Stimulated activated CD4-positive, alpha-beta T cell treated with anti-CD3 and anti-CD28 coated beads, Interleukin-4, amount 100 ng/mL, for 24 hours (primary cell): Measurements from ENCODE around the gene MFSD12.

ENCODE experiments used
- DNase-seq: peaks from one replicate; pipeline ENCODE4 v3.0.0-alpha.2; 2020

The MFSD12 gene

DNA sequence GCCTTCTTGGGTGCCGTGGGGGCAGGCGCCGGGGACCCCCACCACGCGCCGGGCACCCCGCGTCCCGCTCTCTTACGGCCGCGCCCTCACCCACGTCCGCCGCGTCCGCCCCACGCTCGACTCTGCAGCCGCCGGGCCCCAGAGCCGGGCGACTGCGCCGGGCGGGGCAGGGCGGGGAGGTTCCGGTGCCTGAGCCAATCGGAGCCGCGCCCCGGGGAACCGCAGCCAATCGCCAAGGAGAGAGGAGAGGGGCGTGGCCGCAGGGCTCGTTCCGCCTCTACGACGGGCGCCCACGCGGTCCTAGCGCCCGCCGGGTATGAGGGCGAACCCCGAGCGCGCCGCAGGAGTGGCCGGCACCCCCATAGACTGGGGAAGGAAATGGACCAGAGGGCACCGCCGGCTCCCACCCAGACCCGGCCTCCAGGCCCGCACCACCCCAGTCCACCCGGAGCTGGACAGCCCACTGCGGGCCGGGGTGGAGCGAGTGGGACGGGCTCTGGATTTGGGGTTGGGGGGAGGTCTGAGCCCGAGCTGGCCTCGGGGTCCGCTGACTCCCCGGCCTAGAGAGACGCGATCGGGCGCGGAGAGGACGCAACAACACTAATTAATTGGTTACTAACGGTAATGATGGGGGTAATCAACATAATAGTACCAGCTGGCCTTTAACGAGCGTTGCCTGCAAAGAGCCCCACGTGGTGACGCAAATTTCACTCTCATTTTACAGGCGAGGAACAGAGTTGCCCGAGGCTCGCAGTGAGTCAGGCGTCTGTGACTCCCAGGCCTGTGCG lies at the start of gene MFSD12:
MFSD12 (minus strand) TSS at position 126 of the 788 bp plus-strand sequence. CDS start 183 bp downstream, outside the sequence.
- DNase-seq, result peak; percentile 96

DNA sequence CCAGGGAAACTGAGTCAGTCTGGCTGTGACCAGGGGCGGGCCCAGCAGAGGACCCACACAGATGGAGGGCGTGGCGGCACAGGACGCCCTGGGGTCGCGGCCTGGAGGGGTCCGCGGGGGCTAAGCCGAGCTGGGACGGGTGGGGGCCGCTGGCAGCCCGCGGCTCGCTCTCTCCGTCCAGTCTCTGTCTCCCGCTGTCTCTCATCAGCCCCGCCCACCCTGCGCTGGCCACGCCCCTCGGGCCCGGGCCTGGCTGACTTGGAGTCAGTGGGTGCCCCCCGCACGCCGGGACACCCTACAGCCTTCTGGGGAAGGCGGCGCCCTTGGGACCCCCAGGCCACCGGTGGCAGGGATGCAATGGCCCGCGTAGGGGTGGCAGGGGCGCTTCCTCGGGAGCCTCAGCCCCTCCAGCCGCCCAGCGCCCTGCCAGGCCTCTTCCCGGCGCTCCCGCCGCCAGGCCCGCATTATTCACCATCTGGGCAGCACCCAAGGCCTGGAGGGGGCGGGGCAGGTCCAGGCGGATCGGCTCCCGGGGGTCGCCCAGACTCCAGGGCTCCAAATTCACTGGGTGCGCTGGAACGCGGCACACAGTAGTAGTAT lies 49.4 kb upstream of the MFSD12 start, which contains the start of gene TBXA2R:
TBXA2R (minus strand) TSS at position 186 of the 600 bp plus-strand sequence. CDS start 6,241 bp downstream, outside the sequence.
- peak; percentile 64 for DNase-seq

DNA sequence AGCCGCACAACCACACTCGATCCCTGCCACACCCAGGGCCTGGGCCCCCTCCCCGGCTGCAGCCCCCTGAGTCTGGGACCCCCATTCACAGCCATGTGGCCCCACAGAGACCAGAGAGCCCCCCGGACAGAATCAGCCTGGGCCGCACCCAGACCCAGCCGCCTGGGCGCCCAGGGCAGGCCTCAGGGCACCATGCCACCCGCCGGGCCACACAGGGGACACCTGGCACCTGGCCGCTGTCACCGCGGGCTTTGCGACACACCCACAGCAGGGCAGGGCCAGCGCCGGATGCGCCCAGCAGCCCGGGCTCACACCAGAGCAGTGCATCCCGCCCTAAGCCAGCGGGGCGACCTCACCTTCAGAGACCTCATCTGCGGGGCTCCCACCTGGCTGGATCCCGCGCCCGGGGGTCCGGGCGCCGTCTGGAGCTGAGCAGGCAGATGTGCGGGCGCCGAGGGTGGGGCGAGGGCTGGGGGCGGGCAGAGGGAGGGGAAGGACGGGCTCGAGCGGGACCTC lies 48.8 kb upstream of the MFSD12 start:
- DNase-seq, result no peak

DNA sequence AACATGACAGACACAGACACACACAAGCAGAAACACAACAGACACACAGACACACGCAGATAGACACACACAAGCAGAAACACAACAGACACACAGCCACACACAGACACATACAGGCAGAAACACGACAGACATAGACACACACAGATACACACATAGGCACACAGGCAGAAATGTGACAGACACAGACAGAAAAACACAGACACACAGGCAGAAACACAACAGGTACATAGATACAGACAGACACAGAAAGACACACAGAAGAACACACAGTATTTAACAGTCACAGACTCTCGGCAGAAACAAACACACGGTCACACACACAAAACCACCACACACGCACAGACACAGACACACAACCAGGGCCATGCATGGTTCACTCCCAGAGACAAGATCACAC lies 48.4 kb upstream of the MFSD12 start:
- DNase-seq, result no peak

DNA sequence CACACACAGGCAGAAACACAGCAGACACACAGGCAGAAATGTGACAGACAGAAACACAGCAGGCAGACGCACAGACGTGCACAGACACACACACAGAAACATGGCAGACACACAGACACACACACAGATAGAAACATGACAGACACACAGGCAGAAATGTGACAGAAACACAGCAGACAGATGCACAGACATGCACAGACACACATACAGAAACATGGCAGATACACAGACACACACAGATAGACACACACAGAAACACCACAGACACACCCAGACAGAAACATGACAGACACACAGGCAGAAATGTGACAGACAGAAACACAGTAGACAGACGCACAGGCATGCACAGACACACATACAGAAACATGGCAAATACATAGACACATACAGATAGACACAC lies 48.0 kb upstream of the MFSD12 start:
- no peak for DNase-seq

DNA sequence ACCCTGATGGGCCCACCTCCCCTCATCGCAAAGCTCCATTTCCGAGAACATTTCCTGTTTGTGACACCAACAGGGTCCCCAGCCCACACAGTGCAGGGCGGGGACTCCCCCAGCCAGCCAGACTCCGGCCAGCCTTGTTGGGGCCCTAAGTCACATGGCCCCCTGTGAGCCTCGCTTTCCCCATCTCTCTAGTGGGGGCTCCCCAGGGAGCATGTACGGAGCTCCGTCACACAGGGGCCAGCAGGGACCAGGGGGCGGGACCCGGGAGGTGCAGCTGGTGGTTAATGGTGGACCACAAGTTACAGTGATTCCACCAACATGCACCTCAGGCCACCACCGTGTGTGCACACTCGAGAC lies 47.6 kb upstream of the MFSD12 start:
- DNase-seq, result no peak

DNA sequence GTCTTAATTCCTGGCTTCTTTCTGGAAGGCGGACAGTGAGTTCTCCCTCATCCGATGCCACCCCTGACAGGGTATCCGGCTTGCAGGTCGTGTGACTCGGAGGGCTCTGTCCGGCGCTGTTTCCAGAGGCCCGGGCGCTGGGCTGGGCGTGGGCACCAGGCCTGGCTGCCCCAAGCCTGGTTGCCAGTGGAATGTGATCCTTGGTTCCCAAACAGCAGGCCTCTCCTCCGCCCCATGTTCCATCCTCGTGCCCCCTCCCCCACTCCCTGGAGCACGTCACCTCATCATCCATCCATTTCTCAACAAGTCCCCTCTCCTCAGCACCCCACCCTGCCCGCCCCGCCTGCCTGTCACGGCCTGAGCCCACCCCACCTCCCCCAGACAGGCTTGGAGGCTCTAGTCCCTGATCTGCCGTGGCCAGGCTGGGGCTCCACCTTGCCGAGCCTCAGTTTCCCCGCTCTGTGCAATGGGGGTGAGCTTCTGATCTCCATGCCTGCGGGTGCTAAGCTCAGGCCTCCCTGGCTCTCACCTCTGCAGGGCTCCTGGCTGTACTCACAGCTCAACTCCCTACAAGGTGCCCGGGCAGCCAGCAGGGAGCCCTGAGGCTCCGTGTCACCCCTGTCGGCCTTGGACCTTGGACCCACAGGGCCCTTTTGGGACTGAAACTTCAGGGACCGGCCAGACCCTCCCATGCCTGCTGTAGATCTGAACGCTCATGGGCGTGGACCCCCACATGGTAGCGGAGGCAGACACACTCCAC lies 47.0 kb upstream of the MFSD12 start:
- DNase-seq, result no peak

DNA sequence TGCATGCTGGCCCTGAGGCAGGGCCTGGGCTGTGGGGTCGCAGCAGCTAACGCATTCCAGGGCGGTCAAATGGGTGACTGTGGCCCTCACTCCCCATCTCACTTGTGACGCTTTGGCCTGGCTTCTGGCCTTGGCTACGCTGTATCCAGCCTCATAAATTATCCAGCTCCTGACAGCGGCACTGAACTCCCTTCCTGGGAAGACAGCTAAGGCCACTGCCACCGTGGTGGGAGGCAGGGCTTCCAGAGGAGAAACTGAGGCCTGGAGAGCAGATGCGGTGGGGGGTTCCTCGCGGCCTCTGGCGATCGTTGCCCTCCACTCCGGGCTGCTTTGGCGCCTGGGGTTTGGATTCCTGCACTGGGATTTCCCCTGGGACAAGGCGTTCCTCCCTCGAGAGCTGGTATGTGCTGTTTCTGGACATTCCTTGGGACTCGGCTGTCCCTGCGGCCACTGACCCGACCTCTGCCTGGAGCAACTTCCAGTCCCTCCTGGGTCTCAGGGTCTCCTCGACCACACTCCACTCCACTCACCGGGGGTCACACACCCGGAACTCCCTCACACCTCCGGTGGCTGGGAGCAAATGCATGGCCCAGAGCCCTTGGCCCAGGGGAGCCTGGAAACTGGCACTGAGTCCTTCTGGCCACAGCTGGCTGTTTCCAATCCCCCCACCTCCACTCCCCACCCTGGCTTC lies 45.9 kb upstream of the MFSD12 start:
- DNase-seq, result no peak

DNA sequence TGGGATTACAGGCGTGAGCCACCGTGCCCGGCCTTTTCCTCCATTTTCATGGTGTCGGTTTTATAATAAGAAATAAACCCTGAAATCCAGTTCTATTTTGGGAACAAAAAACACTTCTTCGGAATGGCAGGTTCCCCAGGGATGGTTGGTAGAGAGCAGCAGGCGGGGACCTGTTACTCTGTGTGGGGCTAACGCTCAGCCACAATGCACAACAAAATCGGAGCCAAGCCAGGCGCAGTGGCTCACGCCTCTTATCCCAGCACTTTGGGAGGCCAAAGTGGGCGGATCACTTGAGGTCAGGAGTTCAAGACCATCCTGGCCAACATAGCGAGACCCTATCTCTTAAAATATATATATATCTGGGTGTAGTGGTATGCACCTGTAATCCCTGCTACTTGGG lies 43.6 kb upstream of the MFSD12 start:
- no peak for DNase-seq

DNA sequence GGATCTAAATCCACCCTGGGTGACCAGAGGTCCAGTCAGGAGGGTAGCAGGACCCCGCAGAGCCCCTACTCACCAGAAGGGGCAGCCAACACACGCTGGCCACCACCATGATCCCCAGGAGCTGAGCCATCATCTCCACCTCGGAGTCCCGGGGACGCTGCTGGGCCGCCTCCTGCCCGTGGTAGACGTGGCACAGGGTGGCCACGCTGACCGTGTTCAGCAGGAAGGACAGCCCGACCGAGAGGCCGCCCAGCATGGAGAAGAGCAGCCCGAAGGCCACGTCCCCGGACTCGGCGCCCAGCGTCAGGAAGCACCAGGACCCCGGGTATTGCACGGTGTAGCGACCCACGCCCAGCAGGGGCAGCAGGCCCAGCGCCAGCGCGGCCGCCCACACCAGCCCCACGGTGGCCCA lies 42.4 kb upstream of the MFSD12 start:
- no peak for DNase-seq

DNA sequence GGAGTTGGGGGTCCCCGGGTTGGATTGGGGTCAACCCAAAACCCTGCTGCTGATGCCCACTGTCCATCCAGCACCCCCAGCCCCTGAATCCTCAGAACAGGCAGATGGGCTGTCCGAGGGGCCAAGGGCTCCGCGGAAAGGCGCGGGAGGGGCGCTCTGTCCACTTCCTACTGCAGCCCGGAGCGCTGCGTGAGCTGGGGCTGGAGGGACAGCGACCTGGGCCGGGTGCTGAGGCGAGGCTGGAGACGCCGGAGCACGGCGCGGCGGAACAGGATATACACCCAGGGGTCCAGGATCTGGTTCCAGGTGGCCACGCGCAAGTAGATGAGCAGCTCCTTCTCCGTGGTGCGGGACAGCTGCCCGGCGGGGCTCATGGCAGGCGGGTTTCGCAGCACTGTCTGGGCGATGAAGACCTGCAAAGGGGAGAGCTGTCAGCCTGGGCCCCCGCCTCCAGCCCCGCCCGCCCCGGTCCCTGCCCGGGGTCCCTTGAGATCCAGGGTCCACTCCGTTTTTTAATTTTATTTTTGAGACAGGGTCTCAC lies 38.2 kb upstream of the MFSD12 start:
- DNase-seq, result no peak

DNA sequence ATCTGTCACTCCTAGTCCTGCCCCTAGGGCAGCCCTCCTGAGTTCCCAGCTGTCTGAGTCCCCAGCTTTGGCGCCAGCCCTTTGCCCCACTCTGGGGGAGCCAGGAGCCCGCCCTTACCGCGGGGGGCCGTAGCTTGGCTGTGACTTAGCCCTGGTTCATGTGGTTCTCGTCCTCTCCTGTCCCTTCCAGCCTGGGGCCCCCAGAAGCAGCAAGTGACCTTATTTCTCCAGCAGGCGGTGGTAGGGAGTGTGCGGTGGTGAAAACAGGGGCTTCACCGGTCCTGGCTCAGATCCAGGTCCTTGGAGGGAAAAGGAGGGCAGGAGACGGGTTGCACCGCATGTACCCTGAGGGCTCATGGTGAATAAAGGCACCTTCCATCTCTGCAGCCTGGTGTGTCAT lies 35.8 kb upstream of the MFSD12 start:
- no peak for DNase-seq

DNA sequence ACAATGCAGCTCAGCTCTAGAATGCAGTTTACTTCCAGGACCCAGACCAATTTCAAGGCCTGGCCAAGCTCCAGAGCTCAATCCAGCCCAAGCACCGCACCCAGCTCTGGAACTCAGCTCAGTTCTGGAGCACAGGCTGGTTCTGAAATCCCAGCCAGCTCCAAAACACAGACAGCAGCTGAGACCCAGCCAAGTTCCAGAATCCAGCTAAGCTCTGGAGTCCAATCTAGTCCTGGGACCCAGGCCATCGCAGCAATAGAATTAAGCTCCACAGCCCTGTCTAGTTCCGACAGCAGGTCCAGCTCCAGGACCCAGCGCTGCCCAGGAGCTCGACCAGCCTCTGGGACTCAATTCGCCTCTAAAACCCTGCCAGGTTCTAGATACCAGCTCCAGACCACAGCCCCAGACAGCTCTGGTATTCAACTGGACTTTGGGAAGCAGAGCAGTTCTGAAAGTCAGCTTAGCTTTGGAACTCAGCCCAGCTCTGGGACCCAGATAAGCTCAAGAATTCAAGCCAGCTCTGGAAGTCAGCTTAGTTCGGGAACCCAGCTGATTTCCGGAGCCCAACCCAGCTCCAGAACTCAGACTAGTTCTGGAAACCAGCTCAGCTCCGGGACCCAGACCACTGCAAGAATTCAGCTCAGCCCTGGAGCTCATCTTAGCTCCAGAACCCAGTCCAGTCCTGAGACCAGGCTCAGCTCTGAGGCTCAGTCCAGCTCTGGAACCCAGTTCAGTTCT lies 34.7 kb upstream of the MFSD12 start:
- DNase-seq, result no peak

DNA sequence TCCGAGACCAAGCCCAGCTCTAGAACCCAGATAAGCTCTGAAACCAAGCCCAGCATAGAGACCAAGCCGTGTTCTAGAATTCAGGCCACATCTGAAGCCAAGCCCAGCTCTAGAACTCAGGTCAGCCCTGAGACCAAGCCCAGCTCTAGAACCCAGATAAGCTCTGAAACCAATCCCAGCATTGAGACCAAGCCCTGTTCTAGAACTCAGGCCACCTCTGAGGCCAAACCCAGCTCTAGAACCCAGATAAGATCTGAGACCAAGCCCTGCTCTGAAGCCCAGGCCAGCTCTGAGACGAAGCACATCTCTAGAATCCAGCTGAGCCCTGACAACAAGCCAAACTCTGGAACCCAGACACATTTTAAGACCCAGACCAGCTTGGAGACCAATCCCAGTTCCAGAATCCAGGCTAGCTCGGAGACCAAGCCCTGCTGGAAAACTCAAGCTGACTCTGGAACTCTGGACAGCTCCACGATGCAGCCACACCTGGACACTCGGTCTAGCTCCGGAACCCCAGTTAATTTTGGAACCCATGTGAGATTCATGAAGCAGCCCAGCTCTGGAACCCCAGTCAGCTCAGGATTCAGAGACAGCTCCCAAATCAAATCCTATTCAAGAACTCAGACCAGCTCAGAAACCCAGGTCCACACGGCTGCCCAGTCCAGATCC lies 33.7 kb upstream of the MFSD12 start:
- DNase-seq, result no peak

DNA sequence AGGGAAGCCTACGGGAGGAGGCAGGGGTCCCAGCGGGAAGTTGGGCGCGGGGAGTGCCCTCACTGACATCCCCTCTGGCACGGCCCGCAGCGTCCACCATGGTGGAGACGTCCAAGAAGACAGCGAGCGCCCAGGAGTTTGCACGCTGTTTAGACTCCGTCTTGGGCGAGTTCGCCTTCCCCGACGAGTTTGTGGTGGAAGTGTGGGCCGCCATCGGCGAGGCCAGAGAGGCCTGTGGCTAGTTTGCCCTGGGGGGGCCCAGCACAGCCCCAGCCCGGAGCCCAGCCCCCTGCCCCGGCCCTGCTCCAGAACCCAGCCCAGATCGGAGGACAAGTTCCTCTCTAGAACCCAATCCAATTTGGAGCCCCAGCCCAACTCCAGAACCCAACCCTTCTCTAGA lies 32.6 kb upstream of the MFSD12 start:
- DNase-seq, result no peak

DNA sequence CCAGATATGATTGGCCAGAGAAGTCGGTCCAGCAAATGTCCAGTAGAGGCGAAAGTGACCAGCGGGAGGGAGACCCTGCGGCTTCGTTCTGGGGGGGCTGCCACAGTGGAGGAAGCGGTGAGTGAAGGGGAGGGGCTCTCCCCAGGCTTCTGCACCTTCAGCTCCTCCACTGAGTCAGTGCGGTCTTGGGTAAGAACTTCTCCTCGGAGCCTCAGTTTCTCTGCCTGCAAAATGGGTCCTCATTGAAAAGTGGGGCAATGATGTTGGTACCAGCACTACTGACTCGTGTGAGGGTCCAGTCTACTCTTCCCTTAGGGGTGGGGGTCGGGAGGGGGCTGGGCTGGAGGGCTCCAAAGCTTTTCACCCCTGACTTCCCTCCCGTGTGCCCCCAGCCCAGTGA lies 32.1 kb upstream of the MFSD12 start:
- no peak for DNase-seq

DNA sequence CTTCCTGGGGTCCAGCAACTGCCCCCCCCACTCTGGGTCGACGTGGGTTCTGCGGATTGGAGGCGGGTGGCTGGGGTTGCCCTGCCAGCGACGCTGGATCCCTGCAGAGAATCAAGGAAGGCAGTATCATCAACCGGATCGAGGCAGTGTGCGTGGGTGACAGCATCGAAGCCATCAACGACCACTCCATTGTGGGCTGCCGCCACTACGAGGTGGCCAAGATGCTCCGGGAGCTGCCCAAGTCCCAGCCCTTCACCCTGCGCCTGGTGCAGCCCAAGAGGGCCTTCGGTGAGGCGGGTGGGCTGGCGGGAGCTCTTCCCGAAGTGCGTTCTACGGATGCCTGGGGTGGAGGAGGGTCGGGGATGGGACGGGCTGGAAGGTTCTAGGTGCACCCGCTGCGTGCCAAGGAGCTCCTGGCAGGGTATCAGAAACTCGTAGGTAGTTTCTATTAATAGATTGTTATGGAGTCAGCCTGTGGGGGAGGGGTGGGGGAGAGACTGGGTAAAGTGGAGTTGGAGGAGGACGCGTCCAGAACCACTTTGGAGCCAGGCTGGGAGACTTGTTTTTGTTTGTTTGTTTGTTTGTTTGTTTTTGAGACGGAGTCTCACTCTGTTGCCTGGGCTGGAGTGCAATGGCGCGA lies 29.4 kb upstream of the MFSD12 start:
- no peak for DNase-seq

DNA sequence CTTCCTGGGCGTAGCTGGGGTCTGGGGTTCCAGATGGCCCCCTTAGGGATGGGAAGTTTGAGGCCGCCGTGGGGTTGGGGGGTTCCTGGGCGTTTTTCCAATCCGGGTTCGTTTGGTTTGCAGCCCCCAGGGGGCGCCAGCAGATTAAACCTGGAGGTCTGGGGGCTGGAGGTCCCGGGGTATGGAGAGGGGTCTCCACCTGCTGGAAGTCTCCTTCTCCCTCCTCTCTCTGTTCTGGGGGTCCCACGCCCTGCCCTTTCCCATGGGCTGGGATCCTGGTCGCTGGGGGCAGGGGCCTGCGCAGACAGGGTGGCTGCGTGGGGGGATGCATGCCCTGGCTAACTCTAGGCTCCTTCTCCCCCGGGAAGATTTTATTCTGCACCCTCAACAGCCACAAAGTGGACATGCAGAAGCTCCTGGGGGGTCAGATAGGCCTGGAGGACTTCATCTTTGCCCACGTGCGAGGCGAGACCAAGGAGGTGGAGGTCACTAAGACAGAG lies 28.8 kb upstream of the MFSD12 start:
- DNase-seq, result peak; percentile 49

DNA sequence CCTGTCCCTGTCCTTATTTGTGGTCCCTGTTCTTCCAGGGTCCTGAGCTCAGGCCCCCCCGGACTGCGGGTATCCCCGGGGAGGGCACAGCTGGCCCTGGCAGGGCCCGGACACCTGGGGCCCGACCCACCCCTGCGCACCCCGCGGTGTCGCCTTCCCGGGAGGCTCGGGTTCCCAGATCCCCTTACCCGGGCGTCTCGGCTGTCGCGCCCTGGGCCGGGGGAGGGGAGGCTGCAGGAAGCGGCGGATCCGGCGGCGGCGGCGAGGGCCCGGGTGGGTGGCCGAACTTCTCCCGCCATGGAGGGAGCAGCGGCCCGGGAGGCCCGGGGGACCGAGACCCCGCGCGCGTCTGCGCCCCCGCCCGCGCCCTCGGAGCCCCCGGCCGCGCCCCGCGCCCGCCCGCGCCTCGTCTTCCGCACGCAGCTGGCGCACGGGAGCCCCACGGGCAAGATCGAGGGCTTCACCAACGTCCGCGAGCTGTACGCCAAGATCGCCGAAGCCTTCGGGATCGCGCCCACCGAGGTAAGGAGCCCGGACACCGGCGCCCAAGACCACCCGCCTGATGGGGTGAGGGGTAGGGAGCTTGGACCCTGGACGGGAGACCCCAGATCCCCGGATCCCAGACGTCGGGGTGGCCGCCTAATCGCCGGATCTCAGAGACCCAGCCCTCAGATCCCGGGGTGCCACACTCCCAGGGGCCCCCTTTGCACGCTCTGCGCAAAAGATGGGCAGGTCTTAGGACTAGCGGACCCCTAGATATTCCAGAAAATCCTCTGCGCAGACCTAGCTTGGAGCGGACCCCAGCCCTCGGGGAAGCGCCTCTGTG lies 28.1 kb upstream of the MFSD12 start, which contains the start of gene GIPC3:
GIPC3 (plus strand) TSS at position 178 of the 826 bp plus-strand sequence; CDS start at position 298, 120 bp downstream.
- no peak for DNase-seq
